Smooth muscle cell (in vitro differentiated cells): ENCODE data around the gene SWT1. TPM values are rescaled to one million over a fixed set of nuclear protein-coding genes. Genes with fewer than 3 reads are reported as not detected.

ENCODE experiments used
- DNase-seq: peaks from one replicate; lab custom pipeline; 2025; ENCODE audit not compliant: unreplicated experiment; lab: John Stamatoyannopoulos, UW
- H2AFZ ChIP-seq: fragments of 200-600 bp; sonication (generic); 2 replicates; pipeline ENCODE4 v1.6.0; 2016; ENCODE audit warnings: antibody characterized with exemption, low read depth, mild to moderate bottlenecking
- H3F3A ChIP-seq: fragments of 200-600 bp; sonication (generic); 2 replicates; pipeline ENCODE4 v1.6.0; 2017; ENCODE audit warnings: antibody characterized with exemption, low read depth
- H3K27ac ChIP-seq: fragments of 200-600 bp; sonication (generic); 2 replicates; pipeline ENCODE4 v1.5.1; 2016; ENCODE audit warnings: low read depth, mild to moderate bottlenecking
- H3K27me3 ChIP-seq: fragments of 200-600 bp; sonication (generic); 2 replicates; pipeline ENCODE4 v1.6.1; 2016; ENCODE audit warnings: low read depth, mild to moderate bottlenecking
- H3K36me3 ChIP-seq: fragments of 200-600 bp; sonication (generic); 2 replicates; pipeline ENCODE4 v1.5.1; 2016; ENCODE audit warnings: low read depth
- H3K4me1 ChIP-seq: fragments of 200-600 bp; sonication (generic); 2 replicates; pipeline ENCODE4 v1.5.1; 2016; ENCODE audit warnings: low read depth
- H3K4me2 ChIP-seq: fragments of 200-600 bp; sonication (generic); 2 replicates; pipeline ENCODE4 v1.6.0; 2016; ENCODE audit warnings: mild to moderate bottlenecking
- H3K4me3 ChIP-seq: fragments of 200-600 bp; sonication (generic); 2 replicates; pipeline ENCODE4 v1.5.1; 2016; ENCODE audit warnings: mild to moderate bottlenecking
- H3K79me2 ChIP-seq: fragments of 200-600 bp; sonication (generic); 2 replicates; pipeline ENCODE4 v1.6.0; 2016; ENCODE audit warnings: low read depth, mild to moderate bottlenecking
- H3K9ac ChIP-seq: fragments of 200-600 bp; sonication (generic); 2 replicates; pipeline ENCODE4 v1.6.0; 2016; ENCODE audit warnings: low read depth
- H3K9me3 ChIP-seq: fragments of 200-600 bp; sonication (generic); replicated peaks from 2 replicates; pipeline ENCODE4 v1.5.1; 2016; ENCODE audit warnings: low read depth
- H4K20me1 ChIP-seq: fragments of 200-600 bp; sonication (generic); 2 replicates; pipeline ENCODE4 v1.6.0; 2016; ENCODE audit warnings: low read depth
- CTCF ChIP-seq: fragments of 200-600 bp; sonication (generic); IDR thresholded peaks from 2 replicates; pipeline ENCODE4 v1.5.1; 2017; ENCODE audit warnings: borderline replicate concordance, mild to moderate bottlenecking, antibody characterized with exemption; ENCODE audit not compliant: insufficient read depth, poor library complexity, severe bottlenecking
- WGBS: methylation state at CpG from one replicate; pipeline ENCODE4 v1.1.7; 2016; ENCODE audit warnings: low lambda C conversion rate; 5-methylcytosine and 5-hydroxymethylcytosine counted together
- polyA plus RNA-seq: library from polyadenylated mRNA; unstranded; fragments of >200 nt; fragmentation: Nextera tagmentation; extraction: Ambion mirVana; gene quantifications from 2 replicates; pipeline ENCODE4 v1.2.1, GENCODE V29; 2016
- total RNA-seq: library from RNA; depleted of rRNA; stranded (reverse); fragments of >200 nt; gene quantifications from 2 replicates; pipeline ENCODE4 v1.2.3, GENCODE V29; 2014

Gene SWT1
- total and polyA plus RNA-seq, 2 experiments from 2014 or later = 1.7 to 11.2 TPM

- Histone ChIP-seq H4K20me1 (no peaks in the 10 kb centered on the region), H3F3A (no peaks in the 10 kb centered on the region), H3K4me1 (no peaks in the 10 kb centered on the region), H3K27ac (no peak overlapping the region), H3K4me2 (no peak overlapping the region), H3K27me3 (no peaks in the 10 kb centered on the region), H3K36me3 (no peaks in the 10 kb centered on the region), H3K79me2 (no peaks in the 10 kb centered on the region), H3K9ac (no peak overlapping the region), H3K9me3 (peaks cover 5% of the 10 kb centered on the region), H3K4me3 (no peak overlapping the region), H2AFZ (no peak overlapping the region)
- TF ChIP-seq CTCF = no peak
- DNase-seq = no peak
- WGBS = 90% methylated on average over 2 of the region's 2 CpGs
Observed at GRCh38 chr1:185112356-185112755, 44.6 kb upstream of the SWT1 start.

DNA sequence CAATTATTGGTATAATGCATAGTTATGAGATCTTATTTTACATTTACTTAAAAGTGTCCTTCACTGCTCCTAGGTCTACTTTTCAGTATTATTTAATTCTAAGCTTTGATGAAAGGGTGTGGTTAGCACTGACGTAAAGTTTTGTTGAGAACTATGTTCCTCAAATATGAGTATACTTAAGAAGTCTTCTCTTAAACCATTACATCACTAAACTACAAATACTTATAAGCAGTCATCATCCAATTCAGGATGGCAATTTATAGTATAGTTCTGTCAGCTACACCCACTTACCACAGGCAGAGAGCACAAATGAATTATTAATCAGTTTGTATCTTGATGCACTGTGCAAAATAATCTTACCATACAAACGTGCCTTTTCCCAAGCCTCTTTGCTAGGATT lies 27.3 kb upstream of the SWT1 start:
- H3K79me2 ChIP-seq = no peaks in the 10 kb centered on the region
- H3K9me3 ChIP-seq = peaks cover 13% of the 10 kb centered on the region
- no peaks in the 10 kb centered on the region for H4K20me1 ChIP-seq
- no peaks in the 10 kb centered on the region for H3K4me1 ChIP-seq
- no peak overlapping the region for H3K4me3 ChIP-seq
- H3F3A ChIP-seq = no peaks in the 10 kb centered on the region
- H3K27me3 ChIP-seq = no peaks in the 10 kb centered on the region
- H3K4me2 ChIP-seq = no peak overlapping the region
- no peak for TF ChIP-seq CTCF
- 95% methylated on average over 2 of the region's 2 CpGs for WGBS
- H3K9ac ChIP-seq = no peak overlapping the region
- no peak overlapping the region for H3K27ac ChIP-seq
- no peak for DNase-seq
- no peak overlapping the region for H2AFZ ChIP-seq
- peaks cover 31% of the 10 kb centered on the region for H3K36me3 ChIP-seq

- Histone ChIP-seq H3K4me2 (no peak overlapping the region), H2AFZ (no peak overlapping the region), H3K9ac (no peak overlapping the region), H4K20me1 (no peaks in the 10 kb centered on the region), H3K9me3 (peaks cover 13% of the 10 kb centered on the region), H3K4me1 (no peaks in the 10 kb centered on the region), H3K27me3 (no peaks in the 10 kb centered on the region), H3K4me3 (no peak overlapping the region), H3K27ac (no peak overlapping the region), H3K36me3 (peaks cover 34% of the 10 kb centered on the region), H3F3A (no peaks in the 10 kb centered on the region), H3K79me2 (no peaks in the 10 kb centered on the region)
- no peak for DNase-seq
- TF ChIP-seq CTCF = no peak
- 100% methylated on average over 1 of the region's 1 CpG for WGBS
Observed at GRCh38 chr1:185132534-185132933, 24.4 kb upstream of the SWT1 start.

GRCh38 chr1:185137896-185138545 lies 18.9 kb upstream of the SWT1 start:
- no peaks in the 10 kb centered on the region for H3K4me1 ChIP-seq
- H3K9ac ChIP-seq = no peak overlapping the region
- no peaks in the 10 kb centered on the region for H3F3A ChIP-seq
- WGBS = 100% methylated on average over 1 of the region's 1 CpG
- H3K79me2 ChIP-seq = no peaks in the 10 kb centered on the region
- no peaks in the 10 kb centered on the region for H3K27me3 ChIP-seq
- H3K27ac ChIP-seq = no peak overlapping the region
- H3K9me3 ChIP-seq = peaks cover 3% of the 10 kb centered on the region
- TF ChIP-seq CTCF = no peak
- H4K20me1 ChIP-seq = no peaks in the 10 kb centered on the region
- no peak overlapping the region for H3K4me2 ChIP-seq
- DNase-seq = no peak
- H2AFZ ChIP-seq = no peak overlapping the region
- no peak overlapping the region for H3K4me3 ChIP-seq
- H3K36me3 ChIP-seq = peaks cover 20% of the 10 kb centered on the region
